SH-SY5Y (cell line): ENCODE data around the gene ZFAND2B.

Experiments
- GATA2 ChIP-seq: IDR thresholded peaks from 2 replicates; pipeline ENCODE4 v1.6.1; 2011; ENCODE audit warnings: mild to moderate bottlenecking, low read depth, low read length
- GATA3 ChIP-seq: IDR thresholded peaks from 2 replicates; pipeline ENCODE4 v1.6.1; 2011; ENCODE audit warnings: low read depth, mild to moderate bottlenecking, low read length, moderate library complexity

Gene ZFAND2B

GRCh38 chr2:219245899-219246230 is 39.3 kb downstream of the ZFAND2B start:
- TF ChIP-seq GATA3 (no peak), GATA2 (no peak)

GRCh38 chr2:219246559-219246958 is 40.0 kb downstream of the ZFAND2B start:
- TF ChIP-seq GATA3 (no peak), GATA2 (no peak)

GRCh38 chr2:219247678-219248642 is 41.4 kb downstream of the ZFAND2B start:
- TF ChIP-seq GATA2 (no peak), GATA3 (no peak)

- TF ChIP-seq GATA3, result no peak
- TF ChIP-seq GATA2, result no peak
Measured at GRCh38 chr2:219248845-219249202, 42.2 kb downstream of the ZFAND2B start.

GRCh38 chr2:219249203-219249980 is 42.8 kb downstream of the ZFAND2B start:
- no peak for TF ChIP-seq GATA3
- TF ChIP-seq GATA2, result no peak

- TF ChIP-seq GATA3, result no peak
- TF ChIP-seq GATA2, result no peak
Measured at GRCh38 chr2:219250049-219250781, 43.6 kb downstream of the ZFAND2B start.

- TF ChIP-seq GATA2 (no peak), GATA3 (no peak)
Measured at GRCh38 chr2:219251656-219252055, 45.1 kb downstream of the ZFAND2B start.

GRCh38 chr2:219252084-219252483 is 45.5 kb downstream of the ZFAND2B start:
- TF ChIP-seq GATA2, result no peak
- TF ChIP-seq GATA3, result no peak

GRCh38 chr2:219252570-219252899 is 46.0 kb downstream of the ZFAND2B start:
- TF ChIP-seq GATA2 (no peak), GATA3 (no peak)

GRCh38 chr2:219252900-219253752 is 46.5 kb downstream of the ZFAND2B start, which contains the start of gene TUBA4B:
Gene TUBA4B, plus strand, starts transcription at chr2:219253243. Its CDS starts 165 bp downstream, at chr2:219253408.
- TF ChIP-seq GATA2 (no peak), GATA3 (no peak)

GRCh38 chr2:219253753-219254589 is 47.4 kb downstream of the ZFAND2B start, which contains the start of gene TUBA4A:
Gene TUBA4A, minus strand, starts transcription at chr2:219253918. Its CDS starts 60 bp downstream, at chr2:219253858.
- TF ChIP-seq GATA3 (no peak), GATA2 (no peak)

- TF ChIP-seq GATA3 (no peak), GATA2 (no peak)
Measured at GRCh38 chr2:219254590-219255201, 48.1 kb downstream of the ZFAND2B start.
